Tibial artery (tissue), 4 donors: ENCODE results near the gene ABCB8.

Experiments used
- DNase-seq, 2 donors: peaks; one replicate each; pipeline ENCODE4 v3.0.0-alpha.2; 2019
- H3K27ac ChIP-seq, 2 donors: fragments of 200-600 bp; sonication (generic) in 1 of 2; 1 replicate in 1 of 2; 2 replicates in 1 of 2; pipeline ENCODE4 v1.5.1; 2018 to 2019; ENCODE audit warnings: mild to moderate bottlenecking in 1 of 2
- H3K27me3 ChIP-seq, 2 donors: fragments of 200-600 bp; sonication (generic) in 1 of 2; one replicate each; pipeline versions ENCODE4 v1.5.1 to v1.6.0; 2016 to 2019
- H3K36me3 ChIP-seq, 3 donors: fragments of 200-600 bp; sonication (generic) in 2 of 3; one replicate each; pipeline ENCODE4 v1.5.1; 2016 to 2019; ENCODE audit warnings: mild to moderate bottlenecking in 2 of 3
- H3K4me1 ChIP-seq, 4 donors: fragments of 200-600 bp; sonication (generic) in 2 of 4; 1 replicate in 3 of 4; 2 replicates in 1 of 4; pipeline ENCODE4 v1.5.1; 2016 to 2019
- H3K4me3 ChIP-seq, 2 donors: fragments of 200-600 bp; sonication (generic) in 1 of 2; 1 replicate in 1 of 2; 2 replicates in 1 of 2; pipeline ENCODE4 v1.5.1; 2018 to 2019; ENCODE audit warnings: mild to moderate bottlenecking in 2 of 2
- H3K9me3 ChIP-seq, 3 donors: fragments of 200-600 bp; sonication (generic) in 1 of 3; one replicate each; pipeline ENCODE4 v1.5.1; 2016 to 2019
- CTCF ChIP-seq, 2 experiments: fragments of 200-600 bp in 1 of 2; fragments of 450-650 bp in 1 of 2; IDR thresholded peaks; one replicate each; pipeline ENCODE4 v1.5.1; 2017 to 2019; ENCODE audit warnings: antibody characterized with exemption in 2 of 2, mild to moderate bottlenecking in 1 of 2, moderate library complexity in 1 of 2
- intact Hi-C: fragments of 100-400 bp; cut with DNase I; formaldehyde crosslinking; loops from one replicate; pipeline ENCODE4 v1.15.0; 2023; ENCODE audit warnings: low total_unique reads

ABCB8 gene

DNA sequence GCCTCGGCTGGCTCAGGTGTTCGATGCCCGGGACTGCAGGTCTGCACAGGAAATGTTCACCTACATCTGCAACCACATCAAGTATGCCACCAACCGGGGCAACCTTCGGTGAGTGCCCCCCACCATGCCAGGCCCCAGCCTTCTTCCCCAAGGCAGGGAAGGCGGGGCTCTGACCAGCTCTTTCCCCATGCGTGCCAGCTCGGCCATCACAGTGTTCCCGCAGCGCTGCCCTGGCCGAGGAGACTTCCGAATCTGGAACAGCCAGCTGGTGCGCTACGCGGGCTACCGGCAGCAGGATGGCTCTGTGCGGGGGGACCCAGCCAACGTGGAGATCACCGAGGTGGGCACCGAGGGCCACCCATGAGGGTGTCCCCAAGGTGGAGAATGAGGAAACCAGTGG lies 29.9 kb upstream of the ABCB8 start:
- Histone ChIP-seq H3K27me3 (peaks cover 0 to 70% of the 10 kb centered on the region in 2 donors), H3K36me3 (no peaks in the 10 kb centered on the region), H3K4me1 (no peaks in the 10 kb centered on the region), H3K4me3 (no peak overlapping the region), H3K27ac (no peak overlapping the region), H3K9me3 (no peaks in the 10 kb centered on the region)
- TF ChIP-seq CTCF (IDR thresholded peaks at IDR 0.05) = no peak
- DNase-seq = no peak
- intact Hi-C loops = no loop called here

DNA sequence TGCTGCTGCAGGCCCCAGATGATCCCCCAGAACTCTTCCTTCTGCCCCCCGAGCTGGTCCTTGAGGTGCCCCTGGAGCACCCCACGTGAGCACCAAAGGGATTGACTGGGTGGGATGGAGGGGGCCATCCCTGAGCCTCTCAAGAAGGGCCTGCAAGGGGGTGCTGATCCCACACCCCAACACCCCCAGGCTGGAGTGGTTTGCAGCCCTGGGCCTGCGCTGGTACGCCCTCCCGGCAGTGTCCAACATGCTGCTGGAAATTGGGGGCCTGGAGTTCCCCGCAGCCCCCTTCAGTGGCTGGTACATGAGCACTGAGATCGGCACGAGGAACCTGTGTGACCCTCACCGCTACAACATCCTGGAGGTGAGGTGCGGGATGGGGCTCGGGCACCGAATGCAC lies 29.2 kb upstream of the ABCB8 start:
- no peaks in the 10 kb centered on the region for H3K9me3 ChIP-seq
- no peak overlapping the region for H3K4me3 ChIP-seq
- intact Hi-C loops = no loop called here
- no peaks in the 10 kb centered on the region for H3K36me3 ChIP-seq
- H3K27me3 ChIP-seq = peaks cover 0 to 65% of the 10 kb centered on the region in 2 donors
- no peak for TF ChIP-seq CTCF (IDR thresholded peaks at IDR 0.05)
- DNase-seq = no peak
- H3K4me1 ChIP-seq = no peaks in the 10 kb centered on the region
- no peak overlapping the region for H3K27ac ChIP-seq

DNA sequence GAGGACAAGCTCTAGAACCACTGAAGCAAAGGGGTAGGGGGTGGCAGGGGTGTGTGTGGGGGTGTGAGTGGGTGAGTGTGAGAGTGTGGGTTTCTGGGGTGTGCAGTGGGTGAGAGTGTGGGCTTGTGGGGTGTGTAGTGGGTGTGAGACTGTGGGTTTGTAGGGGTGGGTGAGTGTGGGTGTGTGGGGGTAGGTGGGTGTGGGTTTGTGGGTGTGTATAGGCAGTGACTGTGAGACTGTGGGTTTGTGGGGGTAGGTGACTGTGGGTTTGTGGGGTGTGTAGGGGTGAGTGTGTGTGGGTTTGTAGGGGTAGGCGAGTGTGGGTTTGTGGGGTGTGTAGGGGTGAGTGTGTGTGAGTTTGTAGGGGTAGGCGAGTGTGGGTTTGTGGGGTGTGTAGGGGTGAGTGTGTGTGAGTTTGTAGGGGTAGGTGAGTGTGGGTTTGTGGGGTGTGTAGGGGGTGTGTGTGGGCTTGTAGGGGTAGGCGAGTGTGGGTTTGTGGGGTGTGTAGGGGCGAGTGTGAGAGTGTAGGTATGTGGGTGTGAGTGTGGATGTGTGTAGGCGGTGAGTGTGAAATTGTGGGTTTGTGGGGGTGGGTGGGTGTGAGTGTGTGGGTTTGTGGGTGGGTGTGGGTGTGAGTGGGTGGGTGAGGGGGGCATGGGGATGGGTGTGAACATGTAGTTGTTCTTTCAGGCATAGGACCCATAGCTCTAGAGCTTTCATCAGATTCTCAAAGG lies 28.6 kb upstream of the ABCB8 start:
- Histone ChIP-seq H3K36me3 (no peaks in the 10 kb centered on the region), H3K27ac (no peak overlapping the region), H3K9me3 (no peaks in the 10 kb centered on the region), H3K4me1 (no peaks in the 10 kb centered on the region), H3K27me3 (peaks cover 0 to 64% of the 10 kb centered on the region in 2 donors), H3K4me3 (no peak overlapping the region)
- no peak for TF ChIP-seq CTCF (IDR thresholded peaks at IDR 0.05)
- DNase-seq = no peak
- intact Hi-C loops = no loop called here

DNA sequence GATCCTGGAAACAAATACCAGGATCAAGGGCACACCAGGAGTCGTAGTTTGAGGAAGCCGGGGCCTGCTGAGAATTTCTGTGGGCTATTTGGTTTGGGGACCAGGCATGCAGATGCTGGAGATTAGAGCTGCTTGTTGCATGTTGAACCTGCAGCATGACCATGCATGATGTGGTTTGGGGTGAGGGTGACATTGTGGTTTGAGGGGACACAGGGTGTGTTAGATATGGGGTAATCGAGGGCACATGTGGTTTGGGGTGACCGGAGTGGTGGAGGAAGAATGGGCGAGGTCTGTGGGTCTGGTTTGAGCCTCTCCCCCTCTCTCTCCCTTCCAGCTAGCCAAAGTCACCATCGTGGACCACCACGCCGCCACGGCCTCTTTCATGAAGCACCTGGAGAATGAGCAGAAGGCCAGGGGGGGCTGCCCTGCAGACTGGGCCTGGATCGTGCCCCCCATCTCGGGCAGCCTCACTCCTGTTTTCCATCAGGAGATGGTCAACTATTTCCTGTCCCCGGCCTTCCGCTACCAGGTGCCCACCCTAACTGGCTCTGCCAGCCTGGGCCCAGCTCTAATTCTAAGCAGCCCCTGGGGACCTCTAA lies 27.3 kb upstream of the ABCB8 start:
- DNase-seq = no peak
- Histone ChIP-seq H3K27me3 (peaks cover 0 to 57% of the 10 kb centered on the region in 2 donors), H3K9me3 (no peaks in the 10 kb centered on the region), H3K4me3 (no peak overlapping the region), H3K4me1 (no peaks in the 10 kb centered on the region), H3K27ac (no peak overlapping the region), H3K36me3 (no peaks in the 10 kb centered on the region)
- TF ChIP-seq CTCF (IDR thresholded peaks at IDR 0.05) = no peak
- intact Hi-C loops = no loop called here

DNA sequence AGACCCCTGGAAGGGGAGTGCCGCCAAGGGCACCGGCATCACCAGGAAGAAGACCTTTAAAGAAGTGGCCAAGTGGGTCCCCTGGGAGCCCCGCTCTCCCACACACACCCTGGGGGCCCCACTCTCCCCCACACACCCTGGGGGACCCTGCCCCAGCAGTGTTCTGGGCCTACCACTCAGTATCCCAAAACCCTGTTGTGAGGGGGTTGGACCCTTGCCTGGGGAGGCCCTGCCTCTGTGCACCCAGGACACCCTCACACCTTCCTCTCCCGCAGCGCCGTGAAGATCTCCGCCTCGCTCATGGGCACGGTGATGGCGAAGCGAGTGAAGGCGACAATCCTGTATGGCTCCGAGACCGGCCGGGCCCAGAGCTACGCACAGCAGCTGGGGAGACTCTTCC lies 26.7 kb upstream of the ABCB8 start:
- Histone ChIP-seq H3K36me3 (no peaks in the 10 kb centered on the region), H3K4me1 (no peaks in the 10 kb centered on the region), H3K27ac (no peak overlapping the region), H3K27me3 (peaks cover 0 to 52% of the 10 kb centered on the region in 2 donors), H3K9me3 (no peaks in the 10 kb centered on the region), H3K4me3 (no peak overlapping the region)
- DNase-seq = no peak
- intact Hi-C loops = no loop called here
- TF ChIP-seq CTCF (IDR thresholded peaks at IDR 0.05) = no peak
